Measurements from ENCODE around the gene KIAA1328. TPM values are rescaled to one million over a fixed set of nuclear protein-coding genes. Genes with fewer than 3 reads are reported as not detected.

The KIAA1328 gene
- total RNA-seq, 4 donors from 2014 or later: 11.3 to 26.1 (median 15.3) TPM

DNA sequence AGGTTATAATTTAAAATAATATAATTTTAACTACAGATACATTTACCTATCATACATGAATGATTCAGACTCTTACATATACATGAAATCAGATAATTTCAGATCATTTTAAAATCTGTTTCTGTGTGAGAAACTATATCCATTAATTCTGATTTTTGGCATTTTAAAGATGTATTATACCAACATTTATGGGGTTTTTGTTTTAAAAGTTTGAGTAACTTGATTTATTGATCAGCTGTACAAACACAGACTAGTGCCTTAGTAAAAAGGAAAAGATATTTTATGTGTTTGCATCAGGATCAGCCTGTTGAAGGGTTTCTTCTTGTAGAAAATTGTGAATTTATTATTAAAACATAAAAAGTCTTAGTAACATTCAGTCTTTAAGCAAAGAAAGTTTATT lies 59.9 kb downstream of the KIAA1328 start:
- Histone ChIP-seq H3K27ac (no peak overlapping the region), H3K4me3 (no peak overlapping the region), H3K4me1 (peaks cover 0 to 12% (median 2%) of the 10 kb centered on the region in 3 donors), H3K27me3 (no peaks in the 10 kb centered on the region), H3K36me3 (no peaks in the 10 kb centered on the region), H3K9me3 (no peaks in the 10 kb centered on the region)
- TF ChIP-seq, protein P1, sequence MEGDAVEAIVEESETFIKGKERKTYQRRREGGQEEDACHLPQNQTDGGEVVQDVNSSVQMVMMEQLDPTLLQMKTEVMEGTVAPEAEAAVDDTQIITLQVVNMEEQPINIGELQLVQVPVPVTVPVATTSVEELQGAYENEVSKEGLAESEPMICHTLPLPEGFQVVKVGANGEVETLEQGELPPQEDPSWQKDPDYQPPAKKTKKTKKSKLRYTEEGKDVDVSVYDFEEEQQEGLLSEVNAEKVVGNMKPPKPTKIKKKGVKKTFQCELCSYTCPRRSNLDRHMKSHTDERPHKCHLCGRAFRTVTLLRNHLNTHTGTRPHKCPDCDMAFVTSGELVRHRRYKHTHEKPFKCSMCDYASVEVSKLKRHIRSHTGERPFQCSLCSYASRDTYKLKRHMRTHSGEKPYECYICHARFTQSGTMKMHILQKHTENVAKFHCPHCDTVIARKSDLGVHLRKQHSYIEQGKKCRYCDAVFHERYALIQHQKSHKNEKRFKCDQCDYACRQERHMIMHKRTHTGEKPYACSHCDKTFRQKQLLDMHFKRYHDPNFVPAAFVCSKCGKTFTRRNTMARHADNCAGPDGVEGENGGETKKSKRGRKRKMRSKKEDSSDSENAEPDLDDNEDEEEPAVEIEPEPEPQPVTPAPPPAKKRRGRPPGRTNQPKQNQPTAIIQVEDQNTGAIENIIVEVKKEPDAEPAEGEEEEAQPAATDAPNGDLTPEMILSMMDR (IDR thresholded peaks at IDR 0.05): no peak
- TF ChIP-seq POLR2AphosphoS5 (IDR thresholded peaks at IDR 0.05): no peak
- no peak for TF ChIP-seq EP300 (IDR thresholded peaks at IDR 0.05)
- TF ChIP-seq POLR2A (IDR thresholded peaks at IDR 0.05): no peak
- ATAC-seq: no peak

DNA sequence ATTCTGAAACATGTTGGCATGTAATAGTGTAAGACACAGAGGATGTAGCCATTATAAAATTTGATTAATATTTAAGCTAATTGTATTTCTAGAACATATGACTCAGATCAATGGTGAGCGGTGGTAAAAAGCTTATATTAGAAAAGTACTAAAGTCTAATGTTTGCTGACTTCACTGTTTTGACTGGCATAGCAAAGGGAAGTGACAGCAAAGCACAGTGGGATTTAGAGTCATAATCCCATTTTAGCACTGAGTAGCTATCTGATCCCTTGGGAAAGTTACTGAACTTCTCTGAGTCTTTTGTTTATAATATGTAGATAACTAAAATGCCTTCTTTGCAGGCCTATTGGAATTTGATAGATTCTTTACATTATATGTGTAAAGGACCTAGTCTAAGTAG lies 60.4 kb downstream of the KIAA1328 start:
- no peak for ATAC-seq
- Histone ChIP-seq H3K36me3 (no peaks in the 10 kb centered on the region), H3K4me1 (peaks cover 0 to 12% (median 2%) of the 10 kb centered on the region in 3 donors), H3K27ac (no peak overlapping the region), H3K4me3 (no peak overlapping the region), H3K9me3 (no peaks in the 10 kb centered on the region), H3K27me3 (no peaks in the 10 kb centered on the region)
- no peak for TF ChIP-seq EP300 (IDR thresholded peaks at IDR 0.05)
- no peak for TF ChIP-seq POLR2AphosphoS5 (IDR thresholded peaks at IDR 0.05)
- TF ChIP-seq POLR2A (IDR thresholded peaks at IDR 0.05): no peak
- TF ChIP-seq, protein P1 (IDR thresholded peaks at IDR 0.05): no peak
- WGBS, 2 donors (ENCODE audit: low coverage in 1 of 2): 70 to 85% methylated on average over 1 of the region's 1 CpG

DNA sequence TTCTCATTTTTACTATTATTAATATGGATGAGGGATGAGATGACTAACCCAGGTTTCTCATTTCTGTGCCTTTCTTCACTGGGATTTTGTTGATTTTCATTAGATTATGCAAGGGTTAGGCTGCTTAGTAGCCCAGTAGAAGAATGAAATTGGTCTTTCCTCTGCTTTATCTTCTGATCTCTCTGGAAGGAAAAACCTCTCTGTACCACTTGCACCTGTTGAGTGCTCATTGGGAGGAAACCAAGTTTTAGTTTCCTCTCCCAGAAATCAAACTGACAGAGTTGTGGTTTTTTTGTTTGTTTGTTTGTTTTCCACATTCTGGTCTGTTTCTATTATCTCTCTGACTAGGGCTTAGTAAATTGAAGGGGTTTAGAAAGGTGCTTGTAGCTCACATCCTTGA lies 60.8 kb downstream of the KIAA1328 start:
- peaks cover 0 to 12% (median 2%) of the 10 kb centered on the region in 3 donors for H3K4me1 ChIP-seq
- TF ChIP-seq POLR2AphosphoS5 (IDR thresholded peaks at IDR 0.05) (no peak), EP300 (IDR thresholded peaks at IDR 0.05) (no peak), POLR2A (IDR thresholded peaks at IDR 0.05) (no peak)
- TF ChIP-seq, protein P1 (IDR thresholded peaks at IDR 0.05): no peak
- H3K36me3 ChIP-seq: no peaks in the 10 kb centered on the region
- H3K27ac ChIP-seq: no peak overlapping the region
- no peak overlapping the region for H3K4me3 ChIP-seq
- ATAC-seq: no peak
- no peaks in the 10 kb centered on the region for H3K9me3 ChIP-seq
- H3K27me3 ChIP-seq: no peaks in the 10 kb centered on the region

DNA sequence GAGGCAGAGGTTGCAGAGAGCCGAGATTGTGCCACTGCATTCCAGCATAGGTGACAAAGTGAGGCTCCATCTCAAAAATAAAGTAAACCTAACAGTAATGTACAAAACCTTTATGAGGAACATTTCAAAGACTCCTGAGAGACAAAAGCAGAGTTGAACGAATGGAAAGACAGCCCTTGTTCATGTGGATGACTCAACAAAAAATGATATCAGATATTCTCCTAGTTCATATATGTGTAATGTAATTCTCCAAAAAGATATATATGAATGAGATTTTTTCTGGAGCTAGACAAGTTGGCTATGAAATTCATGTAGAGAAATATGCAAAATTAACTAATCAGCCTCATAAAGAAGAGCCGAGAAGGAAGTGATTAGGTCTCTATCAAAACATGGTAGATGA lies 61.7 kb downstream of the KIAA1328 start:
- H3K27ac ChIP-seq: no peak overlapping the region
- peaks cover 0 to 12% (median 2%) of the 10 kb centered on the region in 3 donors for H3K4me1 ChIP-seq
- H3K27me3 ChIP-seq: no peaks in the 10 kb centered on the region
- TF ChIP-seq POLR2A (IDR thresholded peaks at IDR 0.05) (no peak), EP300 (IDR thresholded peaks at IDR 0.05) (no peak), POLR2AphosphoS5 (IDR thresholded peaks at IDR 0.05) (no peak)
- TF ChIP-seq, protein P1 (IDR thresholded peaks at IDR 0.05): no peak
- no peaks in the 10 kb centered on the region for H3K9me3 ChIP-seq
- WGBS, 2 donors (ENCODE audit: low coverage in 1 of 2): 92 to 94% methylated on average over 3 of the region's 3 CpGs
- ATAC-seq: no peak
- H3K4me3 ChIP-seq: no peak overlapping the region
- H3K36me3 ChIP-seq: no peaks in the 10 kb centered on the region

DNA sequence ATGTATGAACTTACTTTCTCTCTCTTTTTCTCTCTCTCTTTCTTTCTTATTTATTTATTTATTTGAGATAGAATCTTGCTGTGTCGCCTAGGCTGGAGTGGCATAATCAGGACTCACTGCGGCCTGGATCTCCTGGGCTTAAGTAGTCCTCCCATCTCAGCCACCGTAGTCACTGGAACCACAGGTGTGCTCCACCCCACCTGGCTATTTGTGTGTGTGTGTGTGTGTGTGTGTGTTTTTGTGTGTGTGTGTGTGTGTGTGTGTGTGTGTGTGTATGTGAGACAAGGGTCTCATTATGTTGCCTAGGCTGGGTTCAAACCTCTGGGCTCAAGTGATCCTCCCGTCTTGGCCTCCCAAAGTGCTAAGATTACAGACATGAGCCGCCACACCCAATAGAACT lies 64.3 kb downstream of the KIAA1328 start:
- H3K27me3 ChIP-seq: no peaks in the 10 kb centered on the region
- H3K36me3 ChIP-seq: no peaks in the 10 kb centered on the region
- TF ChIP-seq, protein P1 (IDR thresholded peaks at IDR 0.05): no peak
- TF ChIP-seq POLR2AphosphoS5 (IDR thresholded peaks at IDR 0.05) (no peak), POLR2A (IDR thresholded peaks at IDR 0.05) (no peak), EP300 (IDR thresholded peaks at IDR 0.05) (no peak)
- no peaks in the 10 kb centered on the region for H3K4me1 ChIP-seq
- no peak overlapping the region for H3K4me3 ChIP-seq
- H3K9me3 ChIP-seq: no peaks in the 10 kb centered on the region
- no peak overlapping the region for H3K27ac ChIP-seq
- ATAC-seq: no peak
- 67% methylated on average over 3 of the region's 5 CpGs; no CpG with 5 or more reads in 1 of the 2 donors for WGBS, 2 donors (ENCODE audit: low coverage in 1 of 2)
